HG03196 (cell line): ENCODE results near the gene FOXA1.

ENCODE experiments used
- ATAC-seq: cut with Tn5 transposase; IDR thresholded peaks from one replicate; pipeline ENCODE4 v1.9.1; 2021; ENCODE audit not compliant: unreplicated experiment

FOXA1 gene

GRCh38 chr14:37602605-37603453, 7.8 kb upstream of the FOXA1 start:
- no peak for ATAC-seq

- no peak for ATAC-seq
Observed at GRCh38 chr14:37601865-37602264, 6.8 kb upstream of the FOXA1 start.

- no peak for ATAC-seq
Observed at GRCh38 chr14:37600880-37601741, 6.1 kb upstream of the FOXA1 start.

- ATAC-seq: no peak
Observed at GRCh38 chr14:37599507-37600368, 4.7 kb upstream of the FOXA1 start.

GRCh38 chr14:37598747-37599506, 3.9 kb upstream of the FOXA1 start:
- ATAC-seq: no peak

GRCh38 chr14:37597914-37598746, 3.1 kb upstream of the FOXA1 start:
- no peak for ATAC-seq

- no peak for ATAC-seq
Observed at GRCh38 chr14:37597538-37597913, 2.5 kb upstream of the FOXA1 start.

GRCh38 chr14:37596790-37597472, 1.9 kb upstream of the FOXA1 start:
- no peak for ATAC-seq

GRCh38 chr14:37595809-37596621, 966 bp upstream of the FOXA1 start:
- ATAC-seq: peak; percentile 76

- no peak for ATAC-seq
Observed at GRCh38 chr14:37594238-37594970, 645 bp downstream of the FOXA1 start.

GRCh38 chr14:37593511-37594237, 1.4 kb downstream of the FOXA1 start:
- no peak for ATAC-seq

GRCh38 chr14:37592482-37593408, 2.3 kb downstream of the FOXA1 start:
- no peak for ATAC-seq

- no peak for ATAC-seq
Observed at GRCh38 chr14:37591941-37592481, 3.0 kb downstream of the FOXA1 start.

GRCh38 chr14:37591311-37591940, 3.6 kb downstream of the FOXA1 start:
- no peak for ATAC-seq
